ENCODE results near the gene PIK3AP1. TPM values are rescaled to one million over a fixed set of nuclear protein-coding genes. Genes with fewer than 3 reads are reported as not detected.

PIK3AP1 gene
- total RNA-seq, 4 donors from 2014 or later = 4.7 to 16.6 (median 8.8) TPM

DNA sequence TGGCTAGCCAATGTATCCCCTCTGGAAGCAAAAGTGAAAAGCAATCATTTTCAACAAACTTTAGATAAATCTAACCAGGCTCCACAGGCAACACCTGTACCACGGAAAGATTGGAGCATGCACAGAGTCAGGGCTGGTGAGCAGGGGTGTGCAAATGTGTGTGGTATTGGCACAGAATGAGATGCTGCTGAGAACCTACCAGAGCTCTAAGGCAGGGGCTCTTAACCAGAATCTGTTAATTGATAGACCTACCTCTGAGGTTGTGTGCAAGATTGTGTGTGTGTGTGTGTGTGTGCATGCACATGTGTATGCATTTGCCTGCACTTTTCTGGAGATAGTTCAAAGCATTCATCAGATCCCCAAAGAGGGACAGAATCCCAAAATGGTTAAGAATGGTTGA is 62.9 kb downstream of the PIK3AP1 start:
- Histone ChIP-seq H3K27me3 (no peaks in the 10 kb centered on the region), H3K4me3 (no peak overlapping the region), H3K27ac (replicated peaks in 1 of 4) (no peak overlapping the region), H3K36me3 (no peaks in the 10 kb centered on the region), H3K9me3 (no peaks in the 10 kb centered on the region), H3K4me1 (no peaks in the 10 kb centered on the region)
- TF ChIP-seq CTCF (IDR thresholded peaks at IDR 0.05) (no peak), POLR2A (IDR thresholded peaks at IDR 0.05; ENCODE audit: low read depth) (no peak), EP300 (IDR thresholded peaks at IDR 0.05) (no peak), POLR2AphosphoS5 (IDR thresholded peaks at IDR 0.05) (no peak)
- intact Hi-C loops (cut with DNase I) = no loop called here
- no peak for DNase-seq (ENCODE audit: extremely low spot score)
- 86% methylated on average over 1 of the region's 1 CpG for WGBS

- Histone ChIP-seq H3K4me3 (no peak overlapping the region), H3K27ac (replicated peaks in 1 of 4) (no peak overlapping the region), H3K9me3 (no peaks in the 10 kb centered on the region), H3K4me1 (no peaks in the 10 kb centered on the region), H3K27me3 (no peaks in the 10 kb centered on the region), H3K36me3 (no peaks in the 10 kb centered on the region)
- DNase-seq (ENCODE audit: extremely low spot score) = no peak
- 81% methylated on average over 9 of the region's 9 CpGs for WGBS
- no peak for TF ChIP-seq EP300 (IDR thresholded peaks at IDR 0.05)
- TF ChIP-seq POLR2AphosphoS5 (IDR thresholded peaks at IDR 0.05) = no peak
- TF ChIP-seq CTCF (IDR thresholded peaks at IDR 0.05) = no peak
- TF ChIP-seq POLR2A (IDR thresholded peaks at IDR 0.05; ENCODE audit: low read depth) = no peak
- intact Hi-C loops (cut with DNase I) = no loop called here
Measured at GRCh38 chr10:96656839-96657238, 63.5 kb downstream of the PIK3AP1 start.

DNA sequence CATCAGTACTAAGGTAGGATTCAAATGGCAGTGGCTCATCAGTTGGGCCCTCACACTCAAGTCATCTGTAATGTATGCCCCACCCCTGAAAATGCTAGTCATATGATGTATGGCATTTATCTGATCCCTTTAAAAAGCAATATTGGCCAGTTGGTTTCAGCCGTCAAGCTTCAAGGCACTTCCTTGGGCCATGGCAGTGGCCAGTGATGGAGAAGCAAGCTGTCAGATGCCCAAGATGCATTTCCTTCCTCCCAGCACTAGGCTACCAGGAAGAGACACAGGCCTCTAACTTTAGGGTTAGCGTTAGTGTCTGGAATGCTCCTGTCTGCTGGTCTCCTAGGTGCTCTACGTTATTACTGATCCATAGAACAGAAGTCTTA is 64.1 kb downstream of the PIK3AP1 start:
- Histone ChIP-seq H3K27ac (replicated peaks in 1 of 4) (no peak overlapping the region), H3K36me3 (no peaks in the 10 kb centered on the region), H3K4me1 (no peaks in the 10 kb centered on the region), H3K9me3 (no peaks in the 10 kb centered on the region), H3K4me3 (no peak overlapping the region), H3K27me3 (no peaks in the 10 kb centered on the region)
- WGBS = 75% methylated on average over 3 of the region's 3 CpGs
- DNase-seq (ENCODE audit: extremely low spot score) = no peak
- intact Hi-C loops (cut with DNase I) = no loop called here
- TF ChIP-seq POLR2A (IDR thresholded peaks at IDR 0.05; ENCODE audit: low read depth) (no peak), EP300 (IDR thresholded peaks at IDR 0.05) (no peak), POLR2AphosphoS5 (IDR thresholded peaks at IDR 0.05) (no peak), CTCF (IDR thresholded peaks at IDR 0.05) (no peak)

DNA sequence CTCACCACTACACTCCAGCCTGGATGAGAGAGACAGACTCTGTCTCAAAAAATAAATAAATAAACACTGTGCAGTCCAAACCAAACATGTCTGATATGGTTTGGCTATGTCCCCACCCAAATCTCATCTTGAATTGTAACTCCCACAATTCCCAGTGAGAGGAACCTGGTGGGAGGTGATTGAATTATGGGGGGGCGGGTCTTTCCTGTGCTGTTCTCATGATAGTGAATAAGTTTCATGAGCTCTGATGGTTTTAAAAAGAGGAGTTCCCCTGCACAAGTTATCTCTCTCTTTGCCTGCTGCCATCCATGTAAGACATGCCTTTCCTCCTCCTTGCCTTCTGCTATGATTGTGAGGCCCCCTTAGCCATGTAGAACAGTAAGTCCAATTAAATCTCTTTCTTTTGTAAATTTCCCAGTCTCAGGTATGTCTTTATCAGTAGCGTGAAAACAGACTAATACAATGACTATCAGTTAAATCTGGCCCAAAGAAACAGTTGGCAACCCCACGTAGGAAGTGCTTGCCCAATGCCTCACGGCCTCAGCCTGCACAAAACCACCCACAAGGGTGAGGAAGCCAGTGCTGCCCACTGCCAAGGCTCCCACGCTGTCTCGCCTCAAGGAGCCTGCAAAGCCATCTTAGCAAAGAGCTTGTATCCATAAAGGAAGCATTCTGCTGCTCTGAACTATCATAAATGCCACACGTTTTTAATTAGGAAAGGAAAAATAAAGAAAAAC is 64.7 kb downstream of the PIK3AP1 start:
- Histone ChIP-seq H3K27ac (replicated peaks in 1 of 4) (no peak overlapping the region), H3K27me3 (no peaks in the 10 kb centered on the region), H3K9me3 (no peaks in the 10 kb centered on the region), H3K4me3 (no peak overlapping the region), H3K36me3 (no peaks in the 10 kb centered on the region), H3K4me1 (no peaks in the 10 kb centered on the region)
- DNase-seq (ENCODE audit: extremely low spot score) = no peak
- no peak for TF ChIP-seq POLR2AphosphoS5 (IDR thresholded peaks at IDR 0.05)
- no peak for TF ChIP-seq CTCF (IDR thresholded peaks at IDR 0.05)
- 61% methylated on average over 7 of the region's 7 CpGs for WGBS
- intact Hi-C loops (cut with DNase I) = no loop called here

DNA sequence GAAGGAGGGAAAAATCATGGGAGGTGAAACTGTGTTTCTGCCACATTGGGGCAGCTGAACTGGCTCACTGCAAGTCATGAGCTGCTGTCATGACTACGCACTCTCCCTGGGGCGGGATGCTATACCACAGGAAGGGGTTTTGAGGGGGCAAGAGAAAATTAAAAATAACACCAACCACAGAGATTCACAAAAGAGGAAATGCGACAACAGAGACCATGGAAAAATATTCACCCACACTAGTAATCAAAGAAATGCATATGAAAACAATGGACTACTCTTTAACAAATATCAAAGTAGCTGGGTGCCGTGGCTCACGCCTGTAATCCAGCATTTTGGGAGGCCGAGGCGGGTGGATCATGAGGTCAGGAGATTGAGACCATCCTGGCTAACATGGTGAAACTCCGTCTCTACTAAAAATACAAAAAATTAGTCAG is 68.3 kb downstream of the PIK3AP1 start:
- Histone ChIP-seq H3K4me1 (no peaks in the 10 kb centered on the region), H3K36me3 (no peaks in the 10 kb centered on the region), H3K9me3 (no peaks in the 10 kb centered on the region), H3K27me3 (no peaks in the 10 kb centered on the region), H3K27ac (replicated peaks in 1 of 4) (no peak overlapping the region), H3K4me3 (no peak overlapping the region)
- no peak for DNase-seq (ENCODE audit: extremely low spot score)
- 78% methylated on average over 8 of the region's 8 CpGs for WGBS
- TF ChIP-seq POLR2AphosphoS5 (IDR thresholded peaks at IDR 0.05) (no peak), CTCF (IDR thresholded peaks at IDR 0.05) (no peak), EP300 (IDR thresholded peaks at IDR 0.05) (no peak), POLR2A (IDR thresholded peaks at IDR 0.05; ENCODE audit: low read depth) (no peak)
- intact Hi-C loops (cut with DNase I) = no loop called here
